H9 (cell line): ENCODE measurements around the gene INTS3. TPM values are rescaled to one million over a fixed set of nuclear protein-coding genes. Genes with fewer than 3 reads are reported as not detected.

Source experiments
- DNase-seq: peaks from one replicate; pipeline ENCODE4 v3.0.0-alpha.2; 2017
- H2AFZ ChIP-seq: one replicate; pipeline ENCODE4 v1.6.1; 2013; ENCODE audit warnings: mild to moderate bottlenecking, low read length, control low read depth, moderate library complexity
- H2AK5ac ChIP-seq: 2 replicates; pipeline ENCODE4 v1.6.1; 2013; ENCODE audit warnings: low read length, control low read depth, mixed read lengths; ENCODE audit not compliant: insufficient read length
- H2BK120ac ChIP-seq: one replicate; pipeline ENCODE4 v1.6.1; 2013; ENCODE audit warnings: low read depth, mild to moderate bottlenecking, low read length, control low read depth, inconsistent platforms; ENCODE audit not compliant: poor library complexity, severe bottlenecking
- H2BK12ac ChIP-seq: 2 replicates; pipeline ENCODE4 v1.6.1; 2013; ENCODE audit warnings: low read length, control low read depth, mixed read lengths, low read depth; ENCODE audit not compliant: insufficient read length
- H2BK15ac ChIP-seq: 2 replicates; pipeline ENCODE4 v1.6.1; 2013; ENCODE audit warnings: low read depth, low read length, control low read depth
- H2BK20ac ChIP-seq: one replicate; pipeline ENCODE4 v1.6.1; 2013; ENCODE audit warnings: low read depth, mild to moderate bottlenecking, low read length, control low read depth, inconsistent platforms; ENCODE audit not compliant: poor library complexity, severe bottlenecking
- H2BK5ac ChIP-seq: 2 replicates; pipeline ENCODE4 v1.6.1; 2013; ENCODE audit warnings: low read length, control low read depth, mixed read lengths; ENCODE audit not compliant: insufficient read length
- H3K14ac ChIP-seq: 2 replicates; pipeline ENCODE4 v1.6.1; 2013; ENCODE audit warnings: low read length, control low read depth; ENCODE audit not compliant: insufficient read depth
- H3K18ac ChIP-seq: 2 replicates; pipeline ENCODE4 v1.6.1; 2013; ENCODE audit warnings: low read depth, mild to moderate bottlenecking, mixed read lengths, low read length, control low read depth; ENCODE audit not compliant: insufficient read length
- H3K23ac ChIP-seq: 2 replicates; pipeline ENCODE4 v1.6.1; 2013; ENCODE audit warnings: low read length, control low read depth, mixed read lengths, low read depth; ENCODE audit not compliant: insufficient read length
- H3K23me2 ChIP-seq: 2 replicates; pipeline ENCODE4 v1.6.1; 2013; ENCODE audit warnings: low read depth, mild to moderate bottlenecking, mixed read lengths, low read length, control low read depth; ENCODE audit not compliant: insufficient read length, poor library complexity, severe bottlenecking
- H3K27ac ChIP-seq: 2 replicates; pipeline ENCODE4 v1.5.1; 2013; ENCODE audit warnings: low read length, control low read depth, mixed read lengths, low read depth; ENCODE audit not compliant: insufficient read length
- H3K27me3 ChIP-seq: 2 replicates; pipeline ENCODE4 v1.6.1; 2013; ENCODE audit warnings: low read length, control low read depth, inconsistent platforms; ENCODE audit not compliant: insufficient read depth
- H3K4ac ChIP-seq: 2 replicates; pipeline ENCODE4 v1.6.1; 2013; ENCODE audit warnings: low read depth, mild to moderate bottlenecking, control low read depth, inconsistent platforms, low read length, moderate library complexity
- H3K4me1 ChIP-seq: 2 replicates; pipeline ENCODE4 v1.6.1; 2013; ENCODE audit warnings: low read length, control low read depth, inconsistent platforms; ENCODE audit not compliant: insufficient read depth
- H3K4me2 ChIP-seq: 2 replicates; pipeline ENCODE4 v1.6.1; 2013; ENCODE audit warnings: low read length, control low read depth, mixed read lengths; ENCODE audit not compliant: insufficient read length, insufficient read depth
- H3K56ac ChIP-seq: 2 replicates; pipeline ENCODE4 v1.6.1; 2013; ENCODE audit warnings: low read depth, mild to moderate bottlenecking, mixed read lengths, low read length, control low read depth; ENCODE audit not compliant: insufficient read length
- H3K79me1 ChIP-seq: 2 replicates; pipeline ENCODE4 v1.6.1; 2013; ENCODE audit warnings: low read depth, mild to moderate bottlenecking, moderate library complexity, low read length, control low read depth, inconsistent platforms; ENCODE audit not compliant: insufficient read depth, poor library complexity, severe bottlenecking
- H3K79me2 ChIP-seq: 2 replicates; pipeline ENCODE4 v1.6.1; 2013; ENCODE audit warnings: low read length, control low read depth, inconsistent platforms; ENCODE audit not compliant: insufficient read depth
- H3K9ac ChIP-seq: 2 replicates; pipeline ENCODE4 v1.6.1; 2013; ENCODE audit warnings: low read length, control low read depth, mixed read lengths; ENCODE audit not compliant: insufficient read length; ENCODE audit errors: extremely low read depth
- H3K9me3 ChIP-seq: one replicate; pipeline ENCODE4 v1.6.1; 2013; ENCODE audit warnings: low read depth, low read length, inconsistent platforms; ENCODE audit not compliant: control insufficient read depth
- H3T11ph ChIP-seq: one replicate; pipeline ENCODE4 v1.6.1; 2013; ENCODE audit warnings: mild to moderate bottlenecking, low read length, control low read depth, inconsistent platforms
- H4K20me1 ChIP-seq: one replicate; pipeline ENCODE4 v1.6.1; 2013; ENCODE audit not compliant: control insufficient read depth, insufficient read length, insufficient read depth
- H4K5ac ChIP-seq: 2 replicates; pipeline ENCODE4 v1.6.1; 2013; ENCODE audit warnings: low read depth, mild to moderate bottlenecking, mixed read lengths, low read length, control low read depth; ENCODE audit not compliant: insufficient read length
- H4K8ac ChIP-seq: replicated peaks from 2 replicates; pipeline ENCODE4 v1.6.1; 2013; ENCODE audit warnings: low read length, control low read depth, mixed read lengths, low read depth; ENCODE audit not compliant: insufficient read length
- H4K91ac ChIP-seq: 2 replicates; pipeline ENCODE4 v1.6.1; 2013; ENCODE audit warnings: low read depth, mild to moderate bottlenecking, moderate library complexity, mixed read lengths, low read length, control low read depth; ENCODE audit not compliant: insufficient read length
- H3K27ac Mint-ChIP-seq, 3 experiments: 2 replicates in 2 of 3; 3 replicates in 1 of 3; pipeline ENCODE4 v1.8.0; 2020 to 2021; ENCODE audit warnings: mixed read lengths in 3 of 3, mild to moderate bottlenecking in 1 of 3, moderate library complexity in 1 of 3
- H3K27me3 Mint-ChIP-seq: 2 replicates; pipeline ENCODE4 v1.8.0; 2021; ENCODE audit warnings: low read depth, mild to moderate bottlenecking, moderate library complexity, mixed read lengths
- H3K36me3 Mint-ChIP-seq, 3 experiments: 2 replicates in 2 of 3; 3 replicates in 1 of 3; pipeline ENCODE4 v1.8.0; 2020 to 2021; ENCODE audit warnings: low read depth in 3 of 3, mixed read lengths in 3 of 3; ENCODE audit not compliant: insufficient read depth in 1 of 3
- H3K4me1 Mint-ChIP-seq, 2 experiments: 2 replicates each; pipeline ENCODE4 v1.8.0; 2020; ENCODE audit warnings: mixed read lengths in 2 of 2
- H3K4me3 Mint-ChIP-seq, 2 experiments: 2 replicates in 1 of 2; 3 replicates in 1 of 2; pipeline ENCODE4 v1.8.0; 2020 to 2021; ENCODE audit warnings: mild to moderate bottlenecking in 2 of 2, mixed read lengths in 2 of 2, moderate library complexity in 1 of 2
- H3K9me3 Mint-ChIP-seq, 2 experiments: 2 replicates in 1 of 2; 3 replicates in 1 of 2; pipeline ENCODE4 v1.8.0; 2020; ENCODE audit warnings: mild to moderate bottlenecking in 2 of 2, mixed read lengths in 2 of 2, moderate library complexity in 1 of 2
- CTCF ChIP-seq: fragments of 200-600 bp; sonication (generic); conservative IDR thresholded peaks from 3 replicates; pipeline ENCODE4 v1.8.0; 2021; ENCODE audit warnings: antibody characterized with exemption, mild to moderate bottlenecking
- WGBS: extraction: QIAGEN DNeasy Blood & Tissue Kit; methylation state at CpG from one replicate; pipeline ENCODE4 v1.1.7; 2013; ENCODE audit warnings: missing lambda C conversion rate, low lambda C conversion rate, mixed read lengths; ENCODE audit not compliant: insufficient read length; ENCODE audit errors: extremely low coverage; 5-methylcytosine and 5-hydroxymethylcytosine counted together
- total RNA-seq: library from RNA; stranded (reverse); gene quantifications from 2 replicates; pipeline ENCODE4 v1.2.1, GENCODE V29; 2021

The INTS3 gene
- total RNA-seq, 1 experiment from 2014 or later = 67.1 TPM

- H2AFZ ChIP-seq = no peak overlapping the region
- no CpG with 5 or more reads among the region's 12 CpGs for WGBS
- no peak for TF ChIP-seq CTCF
- no peak overlapping the region for H3K4ac ChIP-seq
- H3K36me3 Mint-ChIP-seq = peaks cover 4 to 37% (median 27%) of the 10 kb centered on the region in 3 experiments; a peak in 5 of 7 replicates
- H4K91ac ChIP-seq = no peak overlapping the region
- no peaks in the 10 kb centered on the region for H3K27me3 ChIP-seq
- H3K4me2 ChIP-seq = no peak overlapping the region
- H3K4me3 Mint-ChIP-seq = no peak overlapping the region
- no peak overlapping the region; a peak in 1 of 7 replicates for H3K27ac Mint-ChIP-seq
- peaks cover 24% of the 10 kb centered on the region for H3K27me3 Mint-ChIP-seq
- no peak overlapping the region for H4K8ac ChIP-seq
- H3K27ac ChIP-seq = no peak overlapping the region
- no peaks in the 10 kb centered on the region for H3K79me1 ChIP-seq
- peaks cover 16 to 33% of the 10 kb centered on the region in 2 experiments for H3K4me1 Mint-ChIP-seq
- H3K9ac ChIP-seq = no peak overlapping the region
- no peaks in the 10 kb centered on the region for H4K20me1 ChIP-seq
- no peaks in the 10 kb centered on the region for H3K4me1 ChIP-seq
- H2BK15ac ChIP-seq = no peak overlapping the region
- no peak overlapping the region for H4K5ac ChIP-seq
- no peak for DNase-seq
- H3K9me3 Mint-ChIP-seq = no peaks in the 10 kb centered on the region
- H3K23me2 ChIP-seq = peaks cover 5% of the 10 kb centered on the region
- no peak overlapping the region for H2BK12ac ChIP-seq
- H2BK20ac ChIP-seq = no peak overlapping the region
- no peak overlapping the region for H2BK5ac ChIP-seq
- no peaks in the 10 kb centered on the region for H3K79me2 ChIP-seq
- no peak overlapping the region for H3K23ac ChIP-seq
- H3K18ac ChIP-seq = no peak overlapping the region
- H2BK120ac ChIP-seq = no peak overlapping the region
- H2AK5ac ChIP-seq = no peak overlapping the region
- no peak overlapping the region for H3T11ph ChIP-seq
- H3K9me3 ChIP-seq = no peaks in the 10 kb centered on the region
- no peak overlapping the region for H3K56ac ChIP-seq
- H3K14ac ChIP-seq = no peak overlapping the region
These were observed 43.0 kb upstream of the INTS3 start for GRCh38 chr1:153684892-153685291.
